Osteocyte (in vitro differentiated cells): Measurements from ENCODE around the gene CLEC1A. TPM values are rescaled to one million over a fixed set of nuclear protein-coding genes. Genes with fewer than 3 reads are reported as not detected.

Experiments
- DNase-seq: peaks from one replicate; pipeline ENCODE4 v3.0.0; 2021; ENCODE audit warnings: mixed read lengths; ENCODE audit not compliant: unreplicated experiment; ENCODE audit errors: extremely low spot score
- H3K27ac Mint-ChIP-seq: one replicate; pipeline ENCODE4 v1.8.0; 2021; ENCODE audit warnings: mild to moderate bottlenecking, mixed read lengths; ENCODE audit not compliant: unreplicated experiment
- H3K27me3 Mint-ChIP-seq: one replicate; pipeline ENCODE4 v1.8.0; 2021; ENCODE audit warnings: mixed read lengths; ENCODE audit not compliant: unreplicated experiment
- H3K36me3 Mint-ChIP-seq: one replicate; pipeline ENCODE4 v1.8.0; 2021; ENCODE audit warnings: mixed read lengths; ENCODE audit not compliant: unreplicated experiment
- H3K4me1 Mint-ChIP-seq: one replicate; pipeline ENCODE4 v1.8.0; 2021; ENCODE audit warnings: mixed read lengths; ENCODE audit not compliant: unreplicated experiment
- H3K4me3 Mint-ChIP-seq: one replicate; pipeline ENCODE4 v1.8.0; 2021; ENCODE audit warnings: mild to moderate bottlenecking, moderate library complexity, mixed read lengths; ENCODE audit not compliant: unreplicated experiment
- H3K9me3 Mint-ChIP-seq: one replicate; pipeline ENCODE4 v1.8.0; 2021; ENCODE audit warnings: mixed read lengths; ENCODE audit not compliant: unreplicated experiment
- long read RNA-seq: library from polyadenylated mRNA; unstranded; transcript quantifications from one replicate; pipeline ENCODE4 v2.0.0, GENCODE V29; 2021
- total RNA-seq: library from RNA; stranded (reverse); gene quantifications from 2 replicates; pipeline ENCODE4 v1.2.1, GENCODE V29; 2021
- TF ChIP-seq, protein P1 (sequence below): fragments of 200-600 bp; sonication (generic); IDR thresholded peaks from 2 replicates; pipeline ENCODE4 v1.5.0; 2021; ENCODE audit warnings: antibody characterized with exemption, mild to moderate bottlenecking, moderate library complexity

Gene CLEC1A
- not detected in 2 replicates for total RNA-seq
- long read RNA-seq: 0 reads

GRCh38 chr12:10098791-10099190 lies at the start of gene CLEC1A:
TSS of gene CLEC1A (minus strand) at chr12:10098985. CDS start at chr12:10098922, 63 bp downstream.
- no peaks in the 10 kb centered on the region for H3K27me3 Mint-ChIP-seq
- H3K4me1 Mint-ChIP-seq: peaks cover 3% of the 10 kb centered on the region
- no peak within 1 kb of the TSS for H3K4me3 Mint-ChIP-seq
- H3K9me3 Mint-ChIP-seq: peaks cover 4% of the 10 kb centered on the region
- TF ChIP-seq, protein P1, sequence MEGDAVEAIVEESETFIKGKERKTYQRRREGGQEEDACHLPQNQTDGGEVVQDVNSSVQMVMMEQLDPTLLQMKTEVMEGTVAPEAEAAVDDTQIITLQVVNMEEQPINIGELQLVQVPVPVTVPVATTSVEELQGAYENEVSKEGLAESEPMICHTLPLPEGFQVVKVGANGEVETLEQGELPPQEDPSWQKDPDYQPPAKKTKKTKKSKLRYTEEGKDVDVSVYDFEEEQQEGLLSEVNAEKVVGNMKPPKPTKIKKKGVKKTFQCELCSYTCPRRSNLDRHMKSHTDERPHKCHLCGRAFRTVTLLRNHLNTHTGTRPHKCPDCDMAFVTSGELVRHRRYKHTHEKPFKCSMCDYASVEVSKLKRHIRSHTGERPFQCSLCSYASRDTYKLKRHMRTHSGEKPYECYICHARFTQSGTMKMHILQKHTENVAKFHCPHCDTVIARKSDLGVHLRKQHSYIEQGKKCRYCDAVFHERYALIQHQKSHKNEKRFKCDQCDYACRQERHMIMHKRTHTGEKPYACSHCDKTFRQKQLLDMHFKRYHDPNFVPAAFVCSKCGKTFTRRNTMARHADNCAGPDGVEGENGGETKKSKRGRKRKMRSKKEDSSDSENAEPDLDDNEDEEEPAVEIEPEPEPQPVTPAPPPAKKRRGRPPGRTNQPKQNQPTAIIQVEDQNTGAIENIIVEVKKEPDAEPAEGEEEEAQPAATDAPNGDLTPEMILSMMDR: no peak
- DNase-seq: no peak
- no peaks in the 10 kb centered on the region for H3K36me3 Mint-ChIP-seq
- H3K27ac Mint-ChIP-seq: no peak within 1 kb of the TSS

GRCh38 chr12:10147714-10148403 lies 49.1 kb upstream of the CLEC1A start:
- no peak for DNase-seq
- Mint-ChIP-seq H3K4me3 (no peak overlapping the region), H3K9me3 (no peaks in the 10 kb centered on the region), H3K27ac (no peak overlapping the region), H3K36me3 (no peaks in the 10 kb centered on the region), H3K4me1 (peaks cover under 1% of the 10 kb centered on the region), H3K27me3 (peaks cover 22% of the 10 kb centered on the region)
- TF ChIP-seq, protein P1: no peak

- H3K9me3 Mint-ChIP-seq: no peaks in the 10 kb centered on the region
- DNase-seq: no peak
- H3K36me3 Mint-ChIP-seq: no peaks in the 10 kb centered on the region
- H3K4me1 Mint-ChIP-seq: no peaks in the 10 kb centered on the region
- H3K4me3 Mint-ChIP-seq: no peak overlapping the region
- peaks cover 20% of the 10 kb centered on the region for H3K27me3 Mint-ChIP-seq
- H3K27ac Mint-ChIP-seq: no peak overlapping the region
- TF ChIP-seq, protein P1: no peak
These were observed 44.3 kb upstream of the CLEC1A start for GRCh38 chr12:10142976-10143589.

- no peaks in the 10 kb centered on the region for H3K36me3 Mint-ChIP-seq
- TF ChIP-seq, protein P1: peak; percentile 64
- DNase-seq: no peak
- no peaks in the 10 kb centered on the region for H3K4me1 Mint-ChIP-seq
- no peaks in the 10 kb centered on the region for H3K9me3 Mint-ChIP-seq
- no peak overlapping the region for H3K27ac Mint-ChIP-seq
- no peak overlapping the region for H3K4me3 Mint-ChIP-seq
- H3K27me3 Mint-ChIP-seq: peaks cover 14% of the 10 kb centered on the region
These were observed 41.2 kb upstream of the CLEC1A start for GRCh38 chr12:10140001-10140400.

DNA sequence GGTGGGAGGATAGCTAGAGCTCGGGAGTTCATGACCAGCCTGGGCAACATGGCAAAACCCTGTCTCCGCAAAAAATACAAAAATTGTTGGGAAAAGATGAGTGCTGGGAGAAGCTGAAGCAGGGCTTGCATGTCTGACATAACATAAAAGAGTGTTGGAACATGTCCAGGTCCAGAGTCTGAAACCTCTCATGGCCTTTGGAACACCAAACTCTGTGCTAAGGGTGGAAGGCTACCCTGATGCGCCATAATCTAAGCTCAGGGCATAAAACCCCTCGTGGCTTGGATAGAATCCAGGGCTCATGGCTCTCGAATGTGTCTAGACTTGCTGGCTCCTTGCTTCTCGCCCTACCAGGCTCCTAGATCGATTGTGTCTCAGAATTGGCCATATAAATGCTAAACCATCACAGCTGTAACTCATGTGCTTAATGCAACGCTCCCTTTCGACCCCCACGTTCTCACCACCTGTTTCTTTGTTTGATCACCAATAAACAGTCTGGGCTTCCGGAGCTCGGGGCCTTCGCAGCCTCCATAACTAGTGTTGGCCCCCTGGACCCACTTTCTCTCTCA lies 37.9 kb upstream of the CLEC1A start:
- Mint-ChIP-seq H3K4me1 (no peaks in the 10 kb centered on the region), H3K27me3 (peaks cover 3% of the 10 kb centered on the region), H3K36me3 (no peaks in the 10 kb centered on the region), H3K27ac (no peak overlapping the region), H3K4me3 (no peak overlapping the region), H3K9me3 (no peaks in the 10 kb centered on the region)
- TF ChIP-seq, protein P1: no peak
- no peak for DNase-seq
